ENCODE measurements around the gene CXXC5. TPM values are rescaled to one million over a fixed set of nuclear protein-coding genes. Genes with fewer than 3 reads are reported as not detected.

Gene CXXC5
- 50.7 and 53.7 TPM in 2 replicates for total RNA-seq

GRCh38 chr5:139648205-139649081 lies at the start of gene CXXC5:
CXXC5 (plus strand) TSS chr5:139648349; CDS start chr5:139680524, 32,175 bp downstream.

Other genes with a start within 250 kb of the CXXC5 start
- gene SPATA24, start 244.3 kb upstream of the CXXC5 start, total RNA-seq = 4.5 and 5.2 TPM in 2 replicates
- 5.4 and 7.3 TPM in 2 replicates for gene DNAJC18, start 208.8 kb upstream of the CXXC5 start, total RNA-seq
- gene ECSCR, start 185.6 kb upstream of the CXXC5 start, total RNA-seq = 3.4 and 9.2 TPM in 2 replicates
- gene SMIM33, start 177.3 kb upstream of the CXXC5 start, total RNA-seq = under 0.01 TPM in 1 of 2 replicates, not detected in the other
- 16.9 and 27.8 TPM in 2 replicates for gene STING1, start 165.6 kb upstream of the CXXC5 start, total RNA-seq
- 53.9 and 54.7 TPM in 2 replicates for gene UBE2D2, start 87.0 kb upstream of the CXXC5 start, total RNA-seq
- gene PSD2, start 147.5 kb downstream of the CXXC5 start, total RNA-seq = under 0.01 and 0.28 TPM in 2 replicates